Spleen (tissue), 3 donors: ENCODE data around the gene ATP2B1.

ENCODE experiments used
- POLR2A ChIP-seq, 3 donors: fragments of 450-650 bp; IDR thresholded peaks; one replicate each; pipeline ENCODE4 v1.5.1; 2017; ENCODE audit warnings: antibody characterized with exemption in 3 of 3, mild to moderate bottlenecking in 1 of 3
- POLR2AphosphoS5 ChIP-seq, 3 donors: sonication (generic); formaldehyde crosslinking; IDR thresholded peaks; one replicate each; pipeline ENCODE4 v1.5.1; 2017; ENCODE audit warnings: antibody characterized with exemption in 3 of 3

DNA sequence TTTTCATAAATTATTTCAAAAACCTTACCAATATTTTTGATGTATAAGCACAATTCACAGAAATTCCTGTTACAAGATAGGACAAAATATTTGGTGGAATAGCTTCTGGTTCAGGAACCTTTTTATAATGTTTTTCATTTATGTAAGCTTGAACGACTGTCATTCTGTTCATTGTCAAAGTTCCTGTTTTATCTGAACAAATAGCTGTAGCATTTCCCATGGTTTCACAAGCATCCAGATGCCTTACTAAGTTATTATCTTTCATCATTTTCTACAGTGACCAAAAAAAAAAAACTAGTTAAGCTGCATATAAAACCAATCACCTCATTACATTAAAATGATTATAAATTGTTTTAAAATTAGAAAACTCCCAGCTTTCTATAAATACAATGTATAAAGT, 87.1 kb downstream of the ATP2B1 start:
- TF ChIP-seq POLR2A (IDR thresholded peaks at IDR 0.05) (no peak), POLR2AphosphoS5 (IDR thresholded peaks at IDR 0.05) (no peak)
